ENCODE data around the gene ZG16B. TPM values are rescaled to one million over a fixed set of nuclear protein-coding genes. Genes with fewer than 3 reads are reported as not detected.
A peak's percentile ranks its signal among the peaks of the same experiment; 100 is the strongest.

Gene ZG16B
- total and polyA plus RNA-seq, 10 donors: 0.73 to 3.8 (median 1.5) TPM; not detected in 1

DNA sequence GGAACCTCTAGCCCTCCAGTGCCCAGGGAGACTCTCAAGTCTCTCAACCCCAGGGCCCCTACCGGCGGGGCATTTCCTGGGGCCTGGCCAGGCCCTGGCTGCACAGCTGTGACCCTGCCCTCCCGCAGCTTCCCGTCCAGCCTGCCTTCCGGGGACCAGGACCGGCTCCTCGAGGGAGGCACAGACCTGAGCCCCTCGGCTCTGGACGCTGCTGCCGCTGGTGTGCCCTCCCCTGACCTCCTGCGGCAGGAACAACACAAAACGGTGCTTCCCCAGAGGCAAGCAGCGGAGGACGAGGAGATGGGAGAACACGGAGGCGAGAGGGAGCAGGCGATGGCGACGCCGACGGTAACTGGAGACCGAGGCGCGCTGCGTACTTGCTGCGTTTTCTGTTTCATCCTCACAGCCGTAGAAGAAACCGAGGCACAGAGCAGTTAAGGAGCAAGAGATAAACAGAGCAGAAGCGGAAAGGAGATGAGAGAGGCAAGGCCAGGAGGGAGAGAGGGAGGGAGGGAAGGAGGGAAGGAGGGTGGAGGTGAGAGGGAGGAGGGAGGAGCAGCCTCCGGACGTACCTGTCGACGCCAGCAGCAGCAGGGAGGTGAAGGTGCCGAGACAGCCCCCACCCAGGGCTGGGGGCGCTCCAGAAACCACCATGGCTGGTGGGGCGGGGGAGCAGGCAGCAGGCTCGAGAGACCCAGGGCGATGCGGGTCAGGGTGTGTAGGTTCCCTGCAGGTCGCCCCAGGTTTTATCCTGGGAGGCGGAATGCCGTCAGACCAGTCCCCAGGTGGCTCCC, 27.5 kb downstream of the ZG16B start, which contains the start of gene PRSS22:
Gene PRSS22 (minus strand): TSS at position 720 of the 794 bp plus-strand sequence. CDS start 66 bp downstream, at position 654.
- H3K27me3 ChIP-seq (replicated peaks in 1 of 7): peaks cover 0 to 76% (median 34%) of the 10 kb centered on the region in 7 donors
- no peaks in the 10 kb centered on the region for H3K36me3 ChIP-seq
- peak; percentile 64 for DNase-seq
- H3K4me3 ChIP-seq: peak within 1 kb of the TSS in 2 of 8 donors; percentile 13 to 56
- H3K27ac ChIP-seq: peak within 1 kb of the TSS in 1 of 8 donors; percentile 17
- intact Hi-C loops (cut with DNase I; ENCODE audit: low total_unique reads): no loop called here
- 5 to 13% (median 11%) methylated on average over 31 to 42 of the region's 42 CpGs for WGBS, 5 donors
- TF ChIP-seq POLR2AphosphoS5 (IDR thresholded peaks at IDR 0.05) (no peak), POLR2A (IDR thresholded peaks at IDR 0.05) (no peak)
- TF ChIP-seq, protein P1, sequence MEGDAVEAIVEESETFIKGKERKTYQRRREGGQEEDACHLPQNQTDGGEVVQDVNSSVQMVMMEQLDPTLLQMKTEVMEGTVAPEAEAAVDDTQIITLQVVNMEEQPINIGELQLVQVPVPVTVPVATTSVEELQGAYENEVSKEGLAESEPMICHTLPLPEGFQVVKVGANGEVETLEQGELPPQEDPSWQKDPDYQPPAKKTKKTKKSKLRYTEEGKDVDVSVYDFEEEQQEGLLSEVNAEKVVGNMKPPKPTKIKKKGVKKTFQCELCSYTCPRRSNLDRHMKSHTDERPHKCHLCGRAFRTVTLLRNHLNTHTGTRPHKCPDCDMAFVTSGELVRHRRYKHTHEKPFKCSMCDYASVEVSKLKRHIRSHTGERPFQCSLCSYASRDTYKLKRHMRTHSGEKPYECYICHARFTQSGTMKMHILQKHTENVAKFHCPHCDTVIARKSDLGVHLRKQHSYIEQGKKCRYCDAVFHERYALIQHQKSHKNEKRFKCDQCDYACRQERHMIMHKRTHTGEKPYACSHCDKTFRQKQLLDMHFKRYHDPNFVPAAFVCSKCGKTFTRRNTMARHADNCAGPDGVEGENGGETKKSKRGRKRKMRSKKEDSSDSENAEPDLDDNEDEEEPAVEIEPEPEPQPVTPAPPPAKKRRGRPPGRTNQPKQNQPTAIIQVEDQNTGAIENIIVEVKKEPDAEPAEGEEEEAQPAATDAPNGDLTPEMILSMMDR (IDR thresholded peaks at IDR 0.05 in 8 of 11, conservative IDR thresholded peaks at IDR 0.05 in 3 of 11): no peak
- peaks cover 0 to 17% (median 14%) of the 10 kb centered on the region in 6 donors for H3K4me1 ChIP-seq
- peaks cover 0 to 33% (median 15%) of the 10 kb centered on the region in 8 donors for H3K9me3 ChIP-seq

DNA sequence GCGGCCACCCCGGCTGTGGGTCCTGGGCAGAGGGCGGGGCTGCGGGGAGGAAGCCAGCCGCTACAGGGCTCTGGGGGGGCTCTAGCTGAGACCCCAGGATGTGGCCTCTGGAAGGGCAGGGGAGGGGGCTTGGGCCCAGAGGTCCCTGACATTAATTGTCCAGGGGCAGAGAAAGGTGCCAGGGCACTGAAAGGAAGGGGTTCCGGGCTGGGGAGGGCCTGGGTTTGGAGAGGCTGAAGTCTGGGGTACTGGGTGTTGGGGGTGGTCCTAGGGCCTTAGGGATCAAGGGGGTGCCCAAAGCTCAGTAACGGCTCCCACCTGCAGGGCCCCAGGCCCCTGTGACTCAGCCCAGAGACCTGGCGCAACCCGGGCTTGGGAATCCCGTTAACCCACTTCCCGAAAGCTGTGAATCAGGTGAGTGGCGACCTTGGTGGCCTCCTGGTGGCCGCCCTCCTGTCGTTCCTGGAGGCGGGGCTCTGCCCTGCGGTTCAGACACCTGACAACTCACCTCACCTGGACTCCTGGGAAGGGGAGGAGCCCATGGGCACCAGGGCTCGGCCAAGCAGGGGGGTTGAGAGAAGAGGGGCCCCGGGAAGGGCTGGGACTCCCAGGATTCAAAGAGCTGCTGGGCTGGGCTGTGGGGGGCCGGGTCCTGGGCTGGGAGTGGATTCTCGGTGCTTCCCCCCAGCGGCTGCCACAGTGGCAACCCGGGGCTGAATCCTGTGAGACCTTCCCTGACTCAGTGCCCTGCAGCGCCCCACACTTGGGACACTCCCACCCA, 28.3 kb downstream of the ZG16B start:
- WGBS, 5 donors: 10 to 31% (median 21%) methylated on average over 9 to 23 of the region's 23 CpGs
- H3K4me1 ChIP-seq: peaks cover 0 to 17% (median 14%) of the 10 kb centered on the region in 6 donors
- DNase-seq: no peak
- peaks cover 0 to 76% (median 29%) of the 10 kb centered on the region in 7 donors for H3K27me3 ChIP-seq (replicated peaks in 1 of 7)
- intact Hi-C loops (cut with DNase I; ENCODE audit: low total_unique reads): no loop called here
- peak overlapping the region in 2 of 8 donors; percentile 13 to 56 for H3K4me3 ChIP-seq
- no peaks in the 10 kb centered on the region for H3K36me3 ChIP-seq
- H3K9me3 ChIP-seq: peaks cover 0 to 29% (median 15%) of the 10 kb centered on the region in 8 donors
- TF ChIP-seq, protein P1 (IDR thresholded peaks at IDR 0.05 in 8 of 11, conservative IDR thresholded peaks at IDR 0.05 in 3 of 11): no peak
- no peak for TF ChIP-seq POLR2AphosphoS5 (IDR thresholded peaks at IDR 0.05)
- TF ChIP-seq POLR2A (IDR thresholded peaks at IDR 0.05): no peak
- peak overlapping the region in 1 of 8 donors; percentile 17 for H3K27ac ChIP-seq

DNA sequence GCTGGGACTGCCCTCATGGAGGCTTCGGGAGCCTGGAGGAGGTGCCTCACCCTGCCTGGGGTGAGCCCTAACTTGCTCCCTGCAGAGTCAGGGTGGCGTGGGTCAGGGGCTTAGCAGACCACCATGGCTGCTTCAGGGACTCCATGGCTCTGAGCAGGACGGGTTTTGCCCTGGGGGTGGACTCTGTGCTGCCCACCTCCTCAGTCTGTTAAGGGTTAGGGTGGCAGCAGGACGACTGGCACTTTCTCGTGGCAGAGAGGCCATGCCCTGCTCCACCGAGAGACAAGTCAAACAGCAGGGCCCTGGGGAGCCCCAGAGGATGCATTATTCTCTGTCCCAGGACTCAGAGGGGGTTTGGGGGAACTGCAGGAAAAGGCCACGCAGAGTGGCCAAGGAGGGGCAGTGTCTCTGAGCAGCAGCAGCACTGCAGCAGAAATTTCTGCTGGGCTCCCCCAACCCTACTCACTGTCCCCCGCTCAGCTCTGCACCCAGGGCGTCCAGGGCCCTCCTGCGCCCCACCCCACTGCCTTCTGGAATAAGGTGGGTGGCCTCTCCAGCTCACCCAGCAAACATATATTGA, 29.7 kb downstream of the ZG16B start:
- Histone ChIP-seq H3K4me1 (peaks cover 0 to 17% (median 14%) of the 10 kb centered on the region in 6 donors), H3K36me3 (no peaks in the 10 kb centered on the region), H3K9me3 (peaks cover 0 to 17% (median 2%) of the 10 kb centered on the region in 8 donors), H3K4me3 (no peak overlapping the region), H3K27me3 (replicated peaks in 1 of 7) (peaks cover 0 to 71% (median 29%) of the 10 kb centered on the region in 7 donors), H3K27ac (no peak overlapping the region)
- DNase-seq: no peak
- intact Hi-C loops (cut with DNase I; ENCODE audit: low total_unique reads): no loop called here
- TF ChIP-seq POLR2AphosphoS5 (IDR thresholded peaks at IDR 0.05) (no peak), POLR2A (IDR thresholded peaks at IDR 0.05) (no peak)
- TF ChIP-seq, protein P1 (IDR thresholded peaks at IDR 0.05 in 8 of 11, conservative IDR thresholded peaks at IDR 0.05 in 3 of 11): no peak
- 66 to 83% (median 81%) methylated on average over 8 to 10 of the region's 10 CpGs for WGBS, 5 donors

Measured in spleen (tissue), 11 donors.